Measurements from ENCODE around the gene CCDC47.

DNA sequence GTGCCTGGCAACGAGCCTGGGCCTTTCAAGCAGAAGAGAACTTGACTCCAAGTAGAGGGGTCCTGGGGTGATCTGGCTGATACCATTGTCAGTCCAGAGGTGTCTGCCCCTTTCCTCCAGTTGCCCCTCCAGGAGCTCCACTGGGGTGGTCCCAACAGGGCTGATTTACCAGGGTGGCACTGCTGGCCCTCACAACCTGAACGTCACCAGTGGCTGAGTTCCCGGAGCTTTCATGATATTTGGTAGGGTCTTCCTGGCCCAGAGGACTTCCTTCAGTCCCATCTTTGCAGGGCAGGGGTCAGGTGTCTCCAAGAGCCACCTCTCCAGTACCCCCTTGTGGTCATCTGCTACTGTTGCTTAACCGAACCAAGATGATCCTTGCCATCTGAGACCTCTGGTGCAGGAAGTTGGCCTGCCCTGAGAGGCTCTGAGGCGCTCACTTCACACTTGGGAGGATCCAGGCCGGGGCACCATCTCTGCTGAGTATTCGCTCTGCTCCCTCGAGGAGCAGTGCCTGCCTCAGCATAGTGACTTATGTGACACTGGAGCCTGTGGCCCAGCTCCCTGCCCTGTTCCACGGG, 76.9 kb downstream of the CCDC47 start:
- TF ChIP-seq, protein P1, sequence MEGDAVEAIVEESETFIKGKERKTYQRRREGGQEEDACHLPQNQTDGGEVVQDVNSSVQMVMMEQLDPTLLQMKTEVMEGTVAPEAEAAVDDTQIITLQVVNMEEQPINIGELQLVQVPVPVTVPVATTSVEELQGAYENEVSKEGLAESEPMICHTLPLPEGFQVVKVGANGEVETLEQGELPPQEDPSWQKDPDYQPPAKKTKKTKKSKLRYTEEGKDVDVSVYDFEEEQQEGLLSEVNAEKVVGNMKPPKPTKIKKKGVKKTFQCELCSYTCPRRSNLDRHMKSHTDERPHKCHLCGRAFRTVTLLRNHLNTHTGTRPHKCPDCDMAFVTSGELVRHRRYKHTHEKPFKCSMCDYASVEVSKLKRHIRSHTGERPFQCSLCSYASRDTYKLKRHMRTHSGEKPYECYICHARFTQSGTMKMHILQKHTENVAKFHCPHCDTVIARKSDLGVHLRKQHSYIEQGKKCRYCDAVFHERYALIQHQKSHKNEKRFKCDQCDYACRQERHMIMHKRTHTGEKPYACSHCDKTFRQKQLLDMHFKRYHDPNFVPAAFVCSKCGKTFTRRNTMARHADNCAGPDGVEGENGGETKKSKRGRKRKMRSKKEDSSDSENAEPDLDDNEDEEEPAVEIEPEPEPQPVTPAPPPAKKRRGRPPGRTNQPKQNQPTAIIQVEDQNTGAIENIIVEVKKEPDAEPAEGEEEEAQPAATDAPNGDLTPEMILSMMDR (IDR thresholded peaks at IDR 0.05) = peak; percentile 40
- TF ChIP-seq ZFX (IDR thresholded peaks at IDR 0.05; ENCODE audit: borderline replicate concordance) = no peak
